ENCODE results near the gene PPIL4. TPM values are rescaled to one million over a fixed set of nuclear protein-coding genes. Genes with fewer than 3 reads are reported as not detected.
"Not testable (repeated sequence)": the region's sequence is repeated elsewhere in the genome, so short reads cannot be mapped to it uniquely, and the experiment has no call there.

Gene PPIL4
- total RNA-seq, 1 donor from 2014 or later = 39.9 TPM

DNA sequence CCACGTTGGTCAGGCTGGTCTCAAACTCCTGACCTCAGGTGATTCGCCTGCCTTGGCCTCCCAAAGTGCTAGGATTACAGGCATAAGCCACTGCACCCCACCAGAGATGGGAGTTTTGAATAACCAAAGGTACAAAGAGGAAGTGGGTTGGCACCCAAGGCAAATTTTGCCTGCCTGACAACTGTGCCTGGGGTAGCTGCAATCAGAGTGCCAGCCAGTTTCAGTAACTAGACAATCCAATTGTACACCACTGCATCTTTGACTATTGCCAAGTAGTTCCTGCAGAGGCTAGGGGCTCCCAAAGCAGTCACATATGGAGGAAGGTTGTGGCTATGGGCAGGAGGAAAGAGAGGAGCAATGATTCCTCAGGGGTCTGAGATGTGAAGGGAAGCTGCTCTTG lies 77.7 kb downstream of the PPIL4 start:
- Mint-ChIP-seq H3K27me3 (ENCODE audit: low read depth) (no peaks in the 10 kb centered on the region), H3K4me3 (no peak overlapping the region), H3K9me3 (no peaks in the 10 kb centered on the region), H3K4me1 (no peaks in the 10 kb centered on the region), H3K27ac (ENCODE audit: unreplicated experiment) (no peak overlapping the region), H3K36me3 (ENCODE audit: low read depth) (no peaks in the 10 kb centered on the region)
- TF ChIP-seq, protein P1, sequence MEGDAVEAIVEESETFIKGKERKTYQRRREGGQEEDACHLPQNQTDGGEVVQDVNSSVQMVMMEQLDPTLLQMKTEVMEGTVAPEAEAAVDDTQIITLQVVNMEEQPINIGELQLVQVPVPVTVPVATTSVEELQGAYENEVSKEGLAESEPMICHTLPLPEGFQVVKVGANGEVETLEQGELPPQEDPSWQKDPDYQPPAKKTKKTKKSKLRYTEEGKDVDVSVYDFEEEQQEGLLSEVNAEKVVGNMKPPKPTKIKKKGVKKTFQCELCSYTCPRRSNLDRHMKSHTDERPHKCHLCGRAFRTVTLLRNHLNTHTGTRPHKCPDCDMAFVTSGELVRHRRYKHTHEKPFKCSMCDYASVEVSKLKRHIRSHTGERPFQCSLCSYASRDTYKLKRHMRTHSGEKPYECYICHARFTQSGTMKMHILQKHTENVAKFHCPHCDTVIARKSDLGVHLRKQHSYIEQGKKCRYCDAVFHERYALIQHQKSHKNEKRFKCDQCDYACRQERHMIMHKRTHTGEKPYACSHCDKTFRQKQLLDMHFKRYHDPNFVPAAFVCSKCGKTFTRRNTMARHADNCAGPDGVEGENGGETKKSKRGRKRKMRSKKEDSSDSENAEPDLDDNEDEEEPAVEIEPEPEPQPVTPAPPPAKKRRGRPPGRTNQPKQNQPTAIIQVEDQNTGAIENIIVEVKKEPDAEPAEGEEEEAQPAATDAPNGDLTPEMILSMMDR (conservative IDR thresholded peaks at IDR 0.05) = no peak
- no peak for DNase-seq (ENCODE audit: low read depth, low spot score)

GRCh38 chr6:149467265-149467664 lies 78.6 kb downstream of the PPIL4 start:
- Mint-ChIP-seq H3K4me3 (no peak overlapping the region), H3K9me3 (no peaks in the 10 kb centered on the region), H3K27ac (ENCODE audit: unreplicated experiment) (no peak overlapping the region), H3K36me3 (ENCODE audit: low read depth) (no peaks in the 10 kb centered on the region), H3K27me3 (ENCODE audit: low read depth) (no peaks in the 10 kb centered on the region), H3K4me1 (no peaks in the 10 kb centered on the region)
- TF ChIP-seq, protein P1 (conservative IDR thresholded peaks at IDR 0.05) = no peak
- no peak for DNase-seq (ENCODE audit: low read depth, low spot score)

DNA sequence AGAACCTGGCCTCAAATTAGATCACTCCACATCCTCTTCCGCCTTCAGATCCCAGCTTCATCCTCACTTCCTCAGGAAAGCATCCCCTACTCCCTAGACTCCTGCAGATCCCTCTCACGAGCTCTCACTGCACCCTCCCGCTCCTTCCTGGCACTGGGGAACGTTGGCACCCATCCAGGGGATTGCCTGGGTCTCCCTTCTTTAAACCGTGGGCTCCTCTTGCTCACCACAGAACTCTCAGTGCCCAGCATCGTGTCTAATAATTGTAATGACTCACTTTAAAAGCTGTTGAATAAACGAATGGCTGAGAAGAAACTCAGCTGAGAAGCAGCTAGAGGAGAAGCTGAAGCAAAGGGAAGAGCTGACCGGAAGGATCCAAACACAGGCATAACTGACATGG lies 81.4 kb downstream of the PPIL4 start:
- Mint-ChIP-seq H3K27ac (ENCODE audit: unreplicated experiment) (no peak overlapping the region), H3K4me3 (no peak overlapping the region), H3K9me3 (no peaks in the 10 kb centered on the region)

DNA sequence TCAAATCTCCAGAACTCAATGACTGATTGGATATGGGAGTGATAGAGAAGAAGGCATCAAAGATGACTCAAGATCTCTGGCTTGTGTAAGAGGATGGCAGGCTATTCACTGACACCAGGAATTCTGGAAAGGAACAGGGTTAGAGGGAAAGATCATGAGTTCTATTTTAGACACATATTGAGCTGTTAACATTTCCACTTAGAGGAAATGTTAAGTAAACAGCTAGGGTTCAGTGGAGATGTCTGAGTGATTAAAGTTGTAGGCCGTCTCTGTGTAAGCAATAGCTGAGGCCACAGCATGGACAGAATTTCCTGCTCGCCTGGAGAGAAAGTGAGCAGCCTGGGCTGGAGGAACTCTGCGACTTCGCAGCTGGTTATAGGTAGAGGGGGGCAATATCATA lies 82.1 kb downstream of the PPIL4 start:
- Mint-ChIP-seq H3K9me3 (no peaks in the 10 kb centered on the region), H3K36me3 (ENCODE audit: low read depth) (no peaks in the 10 kb centered on the region), H3K27ac (ENCODE audit: unreplicated experiment) (no peak overlapping the region), H3K4me1 (no peaks in the 10 kb centered on the region), H3K4me3 (no peak overlapping the region), H3K27me3 (ENCODE audit: low read depth) (no peaks in the 10 kb centered on the region)
- no peak for DNase-seq (ENCODE audit: low read depth, low spot score)
- TF ChIP-seq, protein P1 (conservative IDR thresholded peaks at IDR 0.05) = no peak

More for the DNA sequence above, 81.4 kb downstream of the PPIL4 start:
- no peaks in the 10 kb centered on the region for H3K27me3 Mint-ChIP-seq (ENCODE audit: low read depth)
- no peak for DNase-seq (ENCODE audit: low read depth, low spot score)
- H3K4me1 Mint-ChIP-seq = no peaks in the 10 kb centered on the region
- TF ChIP-seq, protein P1 (conservative IDR thresholded peaks at IDR 0.05) = no peak
- no peaks in the 10 kb centered on the region for H3K36me3 Mint-ChIP-seq (ENCODE audit: low read depth)

- not testable (repeated sequence) for H3K4me1 Mint-ChIP-seq; H3K27ac Mint-ChIP-seq (ENCODE audit: unreplicated experiment); H3K9me3 Mint-ChIP-seq; DNase-seq (ENCODE audit: low read depth, low spot score); H3K27me3 Mint-ChIP-seq (ENCODE audit: low read depth); H3K36me3 Mint-ChIP-seq (ENCODE audit: low read depth); H3K4me3 Mint-ChIP-seq
Observed at GRCh38 chr6:149462712-149463111, 83.1 kb downstream of the PPIL4 start.

DNA sequence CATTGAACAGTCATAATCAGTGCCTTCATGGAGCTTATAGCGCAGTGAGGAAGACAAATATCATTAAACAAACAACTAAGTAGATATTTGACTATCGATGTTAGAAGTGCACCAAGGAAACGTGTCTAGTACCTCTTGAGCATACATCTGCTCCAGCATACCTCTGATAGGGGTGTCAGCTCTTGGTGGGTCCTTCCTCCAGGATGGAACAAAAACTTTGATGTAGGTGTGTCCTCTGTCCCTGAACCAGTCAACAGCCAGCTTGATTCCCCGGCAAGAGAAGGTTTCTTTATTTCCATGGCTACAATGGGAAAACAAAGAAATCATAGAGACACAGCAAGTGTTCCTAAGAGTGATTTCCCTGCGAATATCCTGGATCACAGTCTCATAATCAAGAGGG lies 84.2 kb downstream of the PPIL4 start:
- Mint-ChIP-seq H3K36me3 (ENCODE audit: low read depth) (no peaks in the 10 kb centered on the region), H3K27me3 (ENCODE audit: low read depth) (no peaks in the 10 kb centered on the region), H3K9me3 (no peaks in the 10 kb centered on the region), H3K4me3 (no peak overlapping the region), H3K4me1 (no peaks in the 10 kb centered on the region), H3K27ac (ENCODE audit: unreplicated experiment) (no peak overlapping the region)
- DNase-seq (ENCODE audit: low read depth, low spot score) = no peak
- TF ChIP-seq, protein P1 (conservative IDR thresholded peaks at IDR 0.05) = no peak

DNA sequence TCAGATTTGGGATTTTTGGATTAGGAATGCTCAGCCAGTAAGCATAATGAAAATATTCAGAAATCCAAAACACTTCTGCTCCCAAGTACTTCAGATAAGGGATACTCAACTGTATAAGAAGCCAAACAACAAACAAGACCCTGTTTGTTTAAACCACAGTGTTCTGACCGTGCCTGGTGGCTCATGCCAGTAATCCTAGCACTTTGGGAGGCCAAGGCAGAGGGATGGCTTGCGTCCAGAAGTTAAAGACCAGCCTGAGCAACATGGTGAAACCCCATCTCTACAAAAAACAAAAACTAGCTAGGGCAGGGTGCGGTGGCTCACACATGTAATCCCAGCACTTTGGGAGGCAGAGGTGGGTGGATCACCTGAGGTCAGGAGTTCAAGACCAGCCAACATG lies 85.6 kb downstream of the PPIL4 start:
- H3K27ac Mint-ChIP-seq (ENCODE audit: unreplicated experiment); H3K4me1 Mint-ChIP-seq; H3K36me3 Mint-ChIP-seq (ENCODE audit: low read depth); DNase-seq (ENCODE audit: low read depth, low spot score); H3K4me3 Mint-ChIP-seq; H3K27me3 Mint-ChIP-seq (ENCODE audit: low read depth); H3K9me3 Mint-ChIP-seq: not testable (repeated sequence)
